ENCODE results near the gene PIWIL4. TPM values are rescaled to one million over a fixed set of nuclear protein-coding genes. Genes with fewer than 3 reads are reported as not detected.

PIWIL4 gene
- total RNA-seq, 1 experiment from 2014 or later: 0.05 TPM

DNA sequence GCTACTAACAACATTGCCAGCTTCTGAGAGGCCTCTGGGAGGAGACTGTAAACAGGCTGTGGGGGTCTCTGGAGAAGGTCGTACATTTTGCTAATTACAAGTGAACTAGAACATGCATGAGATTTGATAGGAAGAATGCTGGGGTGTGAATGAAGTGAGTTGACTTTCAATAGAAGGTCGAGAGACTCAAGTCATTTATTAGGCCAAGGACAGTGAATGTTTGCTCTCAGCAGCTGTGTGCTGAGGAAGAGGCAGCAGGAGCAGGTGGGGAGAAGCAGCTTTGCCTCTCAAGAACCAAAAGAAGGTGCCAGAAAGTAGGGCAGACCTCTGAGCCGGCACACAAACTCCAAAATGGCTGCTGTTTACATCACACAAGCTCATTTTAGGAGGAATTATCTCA is 91.7 kb downstream of the PIWIL4 start:
- DNase-seq (ENCODE audit: low read depth in 1 of 2, low spot score in 2 of 2): no peak
- Histone ChIP-seq H3K9me3 (replicated peaks) (no peaks in the 10 kb centered on the region), H3K4me3 (no peak overlapping the region), H3K36me3 (no peaks in the 10 kb centered on the region), H3K4me1 (replicated peaks) (no peaks in the 10 kb centered on the region), H3K27me3 (replicated peaks) (no peaks in the 10 kb centered on the region), H3K27ac (no peak overlapping the region)

DNA sequence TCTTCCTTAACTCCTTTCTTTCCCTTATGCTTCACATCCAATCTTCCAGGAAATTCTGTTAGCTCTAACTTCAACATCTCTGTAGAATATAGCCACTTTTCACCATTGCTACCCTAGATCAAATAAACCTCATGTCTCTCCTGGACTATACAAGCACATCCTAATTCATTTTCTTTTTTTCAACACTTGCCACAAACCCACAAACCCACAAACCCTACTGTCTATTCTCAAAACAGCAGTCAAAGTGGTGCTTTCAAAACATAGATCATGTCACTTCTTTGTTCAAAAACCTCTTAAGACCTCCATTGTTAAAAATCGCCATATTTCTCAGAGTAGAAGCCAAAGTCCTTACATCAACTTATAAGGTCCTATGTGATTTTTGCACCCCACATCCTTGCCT is 94.3 kb downstream of the PIWIL4 start:
- no peaks in the 10 kb centered on the region for H3K27me3 ChIP-seq (replicated peaks)
- no peak overlapping the region for H3K27ac ChIP-seq
- H3K4me3 ChIP-seq: no peak overlapping the region
- no peak for DNase-seq (ENCODE audit: low read depth in 1 of 2, low spot score in 2 of 2)
- no peaks in the 10 kb centered on the region for H3K4me1 ChIP-seq (replicated peaks)
- H3K36me3 ChIP-seq: no peaks in the 10 kb centered on the region
- H3K9me3 ChIP-seq (replicated peaks): no peaks in the 10 kb centered on the region

DNA sequence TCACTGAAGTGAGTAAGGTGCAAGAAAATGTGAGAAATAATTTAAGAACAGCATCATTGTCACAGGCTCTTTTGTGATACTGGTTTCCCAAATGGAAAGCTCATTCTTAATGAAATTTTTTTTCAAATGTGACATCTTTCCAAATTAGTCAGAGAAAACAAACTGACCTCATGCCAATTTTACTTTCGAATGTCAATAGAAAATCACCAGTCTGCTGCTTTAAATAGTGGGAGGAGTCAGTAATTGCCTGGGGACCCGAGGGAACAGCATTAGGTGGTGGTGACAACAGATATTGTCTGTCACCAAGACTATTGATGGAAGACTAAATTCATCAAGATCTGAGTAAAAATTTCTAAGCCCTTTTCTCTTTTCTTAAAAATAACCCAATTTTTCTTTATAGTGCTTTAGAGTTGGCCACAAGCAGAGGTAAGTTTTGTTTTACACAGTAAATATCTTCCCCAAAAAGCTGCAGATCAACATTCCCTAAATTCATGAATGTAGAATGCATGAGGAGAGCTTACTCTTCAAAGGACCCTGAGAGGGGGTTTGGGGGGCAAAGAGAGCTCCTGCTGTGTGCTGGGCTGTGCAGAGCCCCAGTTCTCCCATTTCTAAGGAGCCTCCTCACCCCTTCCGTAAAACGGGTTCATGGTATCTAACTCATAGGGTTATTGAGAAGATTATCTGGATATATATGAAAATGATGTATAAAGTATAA is 95.1 kb downstream of the PIWIL4 start:
- Histone ChIP-seq H3K27ac (no peak overlapping the region), H3K9me3 (replicated peaks) (no peaks in the 10 kb centered on the region)
- no peak for DNase-seq (ENCODE audit: low read depth in 1 of 2, low spot score in 2 of 2)

DNA sequence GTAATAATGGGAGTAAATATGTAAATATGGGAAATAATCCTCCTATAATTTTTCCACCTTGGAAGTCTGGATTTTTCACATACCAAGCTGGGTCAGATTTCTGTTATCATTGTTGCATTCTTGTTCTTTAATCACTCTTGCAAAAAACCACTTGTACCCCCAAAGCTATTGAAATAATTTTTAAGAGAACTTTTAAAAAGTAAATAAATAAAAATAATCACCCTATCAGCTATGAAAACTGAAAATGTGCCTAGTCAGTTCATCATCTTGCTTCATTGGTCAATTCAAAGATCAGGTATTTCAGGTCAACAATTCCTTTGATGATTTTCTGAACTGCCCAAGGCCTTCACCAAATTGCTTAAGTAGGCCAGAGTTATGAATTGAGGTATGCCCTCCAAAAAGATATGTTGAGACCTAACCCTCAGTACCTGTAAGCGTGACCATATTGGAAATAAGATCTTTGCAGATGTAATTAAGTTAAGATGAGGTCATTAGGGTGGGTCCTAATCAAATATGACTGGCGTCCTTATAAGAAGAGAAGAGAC is 95.8 kb downstream of the PIWIL4 start:
- H3K27me3 ChIP-seq (replicated peaks): no peaks in the 10 kb centered on the region
- no peak for DNase-seq (ENCODE audit: low read depth in 1 of 2, low spot score in 2 of 2)
- no peak overlapping the region for H3K4me3 ChIP-seq
- no peaks in the 10 kb centered on the region for H3K4me1 ChIP-seq (replicated peaks)
- H3K27ac ChIP-seq: no peak overlapping the region
- no peaks in the 10 kb centered on the region for H3K36me3 ChIP-seq
- H3K9me3 ChIP-seq (replicated peaks): no peaks in the 10 kb centered on the region

More for the DNA sequence above, 95.1 kb downstream of the PIWIL4 start:
- Histone ChIP-seq H3K27me3 (replicated peaks) (no peaks in the 10 kb centered on the region), H3K4me1 (replicated peaks) (no peaks in the 10 kb centered on the region), H3K36me3 (no peaks in the 10 kb centered on the region), H3K4me3 (no peak overlapping the region)

- H3K27me3 ChIP-seq (replicated peaks): no peaks in the 10 kb centered on the region
- no peak for DNase-seq (ENCODE audit: low read depth in 1 of 2, low spot score in 2 of 2)
- no peak overlapping the region for H3K4me3 ChIP-seq
- H3K9me3 ChIP-seq (replicated peaks): no peaks in the 10 kb centered on the region
- H3K4me1 ChIP-seq (replicated peaks): no peaks in the 10 kb centered on the region
- H3K27ac ChIP-seq: no peak overlapping the region
- H3K36me3 ChIP-seq: no peaks in the 10 kb centered on the region
Measured at GRCh38 chr11:94664346-94664745, 97.2 kb downstream of the PIWIL4 start.

GRCh38 chr11:94665116-94665659 is 98.0 kb downstream of the PIWIL4 start:
- Histone ChIP-seq H3K4me3 (no peak overlapping the region), H3K36me3 (no peaks in the 10 kb centered on the region), H3K4me1 (replicated peaks) (no peaks in the 10 kb centered on the region), H3K27ac (no peak overlapping the region), H3K9me3 (replicated peaks) (no peaks in the 10 kb centered on the region), H3K27me3 (replicated peaks) (no peaks in the 10 kb centered on the region)
- no peak for DNase-seq (ENCODE audit: low read depth in 1 of 2, low spot score in 2 of 2)

- no peak for DNase-seq (ENCODE audit: low read depth in 1 of 2, low spot score in 2 of 2)
- Histone ChIP-seq H3K4me1 (replicated peaks) (no peaks in the 10 kb centered on the region), H3K27me3 (replicated peaks) (no peaks in the 10 kb centered on the region), H3K27ac (no peak overlapping the region), H3K9me3 (replicated peaks) (no peaks in the 10 kb centered on the region), H3K36me3 (no peaks in the 10 kb centered on the region), H3K4me3 (no peak overlapping the region)
Measured at GRCh38 chr11:94666792-94667721, 99.9 kb downstream of the PIWIL4 start.

GRCh38 chr11:94668212-94668793 is 101.1 kb downstream of the PIWIL4 start:
- Histone ChIP-seq H3K4me1 (replicated peaks) (no peaks in the 10 kb centered on the region), H3K36me3 (no peaks in the 10 kb centered on the region), H3K27me3 (replicated peaks) (no peaks in the 10 kb centered on the region)

GRCh38 chr11:94669023-94669422 is 101.9 kb downstream of the PIWIL4 start:
- no peak for DNase-seq (ENCODE audit: low read depth in 1 of 2, low spot score in 2 of 2)
- Histone ChIP-seq H3K4me1 (replicated peaks) (no peaks in the 10 kb centered on the region), H3K36me3 (no peaks in the 10 kb centered on the region), H3K4me3 (no peak overlapping the region), H3K27me3 (replicated peaks) (no peaks in the 10 kb centered on the region), H3K27ac (no peak overlapping the region), H3K9me3 (replicated peaks) (no peaks in the 10 kb centered on the region)

More at GRCh38 chr11:94668212-94668793, 101.1 kb downstream of the PIWIL4 start:
- H3K9me3 ChIP-seq (replicated peaks): no peaks in the 10 kb centered on the region
- H3K4me3 ChIP-seq: no peak overlapping the region
- H3K27ac ChIP-seq: no peak overlapping the region
- no peak for DNase-seq (ENCODE audit: low read depth in 1 of 2, low spot score in 2 of 2)

Other genes starting within 250 kb of the PIWIL4 start
- gene GPR83, start 165.9 kb upstream of the PIWIL4 start, total RNA-seq (2014; rRNA removed; shearing (Covaris generic)): not detected in 2 replicates
- gene MRE11, start 73.5 kb upstream of the PIWIL4 start, total RNA-seq (2014; rRNA removed; shearing (Covaris generic)): 9.6 and 13.4 TPM in 2 replicates
- 7.6 and 12.5 TPM in 2 replicates for gene ANKRD49, start 73.4 kb upstream of the PIWIL4 start, total RNA-seq (2014; rRNA removed; shearing (Covaris generic))
- not detected in 2 replicates for gene C11orf97, start 54.9 kb upstream of the PIWIL4 start, total RNA-seq (2014; rRNA removed; shearing (Covaris generic))
- 3.0 and 3.2 TPM in 2 replicates for gene FUT4, start 23.4 kb upstream of the PIWIL4 start, total RNA-seq (2014; rRNA removed; shearing (Covaris generic))
- gene AMOTL1, start 201.0 kb downstream of the PIWIL4 start, total RNA-seq (2014; rRNA removed; shearing (Covaris generic)): 10.1 and 14.8 TPM in 2 replicates